HepG2 (cell line): Measurements from ENCODE around the gene BPGM. TPM values are rescaled to one million over a fixed set of nuclear protein-coding genes. Genes with fewer than 3 reads are reported as not detected.

Experiments used
- ATAC-seq: fragments of 200-7000 bp; cut with Tn5 transposase; 3 replicates; pipeline ENCODE4 v1.9.1; 2020; ENCODE audit warnings: mild to moderate bottlenecking, moderate library complexity
- BruUV-seq: library from RNA; stranded (reverse); fragments of 400-500 nt; replicated peaks from 2 replicates; lab custom pipeline; 2021; lab: Mats Ljungman, UMichigan
- CTCF ChIA-PET: fragments of 300-600 bp; formaldehyde crosslinking; extraction: SDS; loops from one replicate; lab custom pipeline; 2021; ENCODE audit warnings: low total read pairs, inconsistent platforms, low intra/inter-chr PET ratio; lab: Yijun Ruan, JAX
- POLR2A ChIA-PET: fragments of 350-600 bp; sonication (Branson Sonifier 250); formaldehyde crosslinking; loops from one replicate; lab custom pipeline; 2020; ENCODE audit warnings: antibody characterized with exemption, inconsistent platforms; lab: Yijun Ruan, JAX
- DNase-seq: peaks from one replicate; pipeline ENCODE4 v3.0.0-alpha.2; 2015; ENCODE audit warnings: low spot score
- FAIRE-seq: peaks from 3 replicates; lab custom pipeline; 2011; peaks lifted over from hg19 to GRCh38; lab: Jason Lieb, UNC
- H2AFZ ChIP-seq: one replicate; pipeline ENCODE4 v1.6.1; 2011; ENCODE audit warnings: low read length, inconsistent platforms
- H3K27ac ChIP-seq: fragments of 300-600 bp; 3 replicates; pipeline ENCODE4 v1.8.0; 2011; ENCODE audit warnings: mixed run types, mild to moderate bottlenecking, mixed read lengths, low read length, inconsistent platforms; ENCODE audit not compliant: insufficient read depth; ENCODE audit errors: extremely low read length
- H3K27me3 ChIP-seq, 2 experiments: fragments of 200-600 bp in 1 of 2; 2 replicates in 1 of 2; 3 replicates in 1 of 2; pipeline versions ENCODE4 v1.6.0 to v1.8.0; 2011; ENCODE audit warnings: low read length in 2 of 2, mild to moderate bottlenecking in 2 of 2, moderate library complexity in 2 of 2, inconsistent platforms in 1 of 2; ENCODE audit not compliant: insufficient read depth in 2 of 2, control insufficient read depth in 1 of 2
- H3K36me3 ChIP-seq, 2 experiments: fragments of 200-600 bp in 1 of 2; replicated peaks in 1 of 2; 2 replicates in 1 of 2; 3 replicates in 1 of 2; pipeline versions ENCODE4 v1.5.1 to v1.8.0; 2011; ENCODE audit warnings: low read length in 2 of 2, inconsistent platforms in 1 of 2; ENCODE audit not compliant: insufficient read depth in 2 of 2, control insufficient read depth in 1 of 2
- H3K4me1 ChIP-seq: 2 replicates; pipeline ENCODE4 v1.5.1; 2012; ENCODE audit warnings: low read length, inconsistent platforms; ENCODE audit not compliant: insufficient read depth
- H3K4me2 ChIP-seq: 2 replicates; pipeline ENCODE4 v1.6.0; 2011; ENCODE audit warnings: low read depth, low read length, inconsistent platforms
- H3K4me3 ChIP-seq, 3 experiments: fragments of 200-600 bp in 1 of 3; sonication (generic), shearing (Covaris generic) in 1 of 3; replicated peaks in 1 of 3; 2 replicates each; pipeline ENCODE4 v1.5.1; 2011 to 2016; ENCODE audit warnings: low read length in 3 of 3, inconsistent platforms in 2 of 3, low read depth in 2 of 3, mild to moderate bottlenecking in 2 of 3, control low read depth in 1 of 3, mixed read lengths in 1 of 3; ENCODE audit not compliant: insufficient read depth in 1 of 3
- H3K79me2 ChIP-seq: one replicate; pipeline ENCODE4 v1.6.1; 2011; ENCODE audit warnings: low read length, inconsistent platforms; ENCODE audit not compliant: insufficient read depth
- H3K9ac ChIP-seq: 2 replicates; pipeline ENCODE4 v1.6.0; 2011; ENCODE audit warnings: mild to moderate bottlenecking, low read depth, low read length, inconsistent platforms; ENCODE audit not compliant: insufficient read depth
- H3K9me3 ChIP-seq: 2 replicates; pipeline ENCODE4 v1.5.1; 2012; ENCODE audit warnings: mild to moderate bottlenecking, low read length
- H4K20me1 ChIP-seq: 2 replicates; pipeline ENCODE4 v1.6.0; 2011; ENCODE audit warnings: inconsistent platforms, mild to moderate bottlenecking, low read length, moderate library complexity; ENCODE audit not compliant: insufficient read depth
- MAZ ChIP-seq, 2 experiments: sonication (generic) in 1 of 2; formaldehyde crosslinking in 1 of 2; IDR thresholded peaks; 2 replicates each; pipeline versions ENCODE4 v1.5.0 to v1.6.1; 2012 to 2020; ENCODE audit warnings: low read depth in 2 of 2, mild to moderate bottlenecking in 2 of 2, borderline replicate concordance in 1 of 2, improper control_type of control experiment in 1 of 2, low read length in 1 of 2, missing genetic modification reagents in 1 of 2, moderate library complexity in 1 of 2
- U2AF1 ChIP-seq: fragments of 200-400 bp; formaldehyde crosslinking; optimal IDR thresholded peaks from 2 replicates; pipeline ENCODE3; 2017; ENCODE audit warnings: mild to moderate bottlenecking, low read depth, low read length
- ZMAT3 ChIP-seq: sonication (generic); formaldehyde crosslinking; conservative IDR thresholded peaks from 2 replicates; pipeline ENCODE4 v1.7.0; 2021; ENCODE audit warnings: missing genetic modification reagents
- ZNF251 ChIP-seq: sonication (generic); formaldehyde crosslinking; IDR thresholded peaks from 2 replicates; pipeline ENCODE4 v1.9.0; 2021; ENCODE audit warnings: mild to moderate bottlenecking, missing genetic modification reagents
- ZNF552 ChIP-seq: sonication (generic); formaldehyde crosslinking; IDR thresholded peaks from 2 replicates; pipeline ENCODE4 v1.9.0; 2022; ENCODE audit warnings: missing genetic modification reagents, mild to moderate bottlenecking, borderline replicate concordance
- ZNF724P ChIP-seq: sonication (generic); formaldehyde crosslinking; IDR thresholded peaks from 2 replicates; pipeline ENCODE4 v1.8.0; 2022; ENCODE audit warnings: missing genetic modification reagents, borderline replicate concordance
- ZNF792 ChIP-seq: IDR thresholded peaks from 2 replicates; pipeline ENCODE4 v1.6.1; 2016
- ZSCAN5A ChIP-seq: sonication (generic); formaldehyde crosslinking; IDR thresholded peaks from 2 replicates; pipeline ENCODE4 v1.8.0; 2022; ENCODE audit warnings: mild to moderate bottlenecking, missing genetic modification reagents, borderline replicate concordance
- WGBS: methylation state at CpG from one replicate; pipeline ENCODE4 v1.1.6; 2017; ENCODE audit warnings: low lambda C conversion rate; 5-methylcytosine and 5-hydroxymethylcytosine counted together
- in situ Hi-C: cut with HindIII; loops from 2 replicates; pipeline ENCODE4 v1.10.0; 2017; ENCODE audit warnings: low pct_unique_long_range_greater_than_20kb; ENCODE audit not compliant: extremely low pct_ligation_motif_present
- intact Hi-C: fragments of 100-400 bp; cut with micrococcal nuclease; formaldehyde crosslinking; loops from one replicate; pipeline ENCODE4 v1.10.0; 2022; ENCODE audit not compliant: unreplicated experiment
- polyA plus RNA-seq, 8 experiments: library from polyadenylated mRNA; depleted of rRNA in 3 of 8; stranded (reverse) in 7 of 8; unstranded in 1 of 8; fragments of >200 nt; fragmentation: Illumina TruSeq in 4 of 8; extraction: Trizol in 4 of 8; gene quantifications; 2 replicates each; pipeline versions ENCODE4 v1.2.1 to v1.2.3, GENCODE V29; 2011 to 2016; ENCODE audit warnings: low read depth in 4 of 8, missing spikeins in 1 of 8, mixed read lengths in 1 of 8; ENCODE audit not compliant: insufficient read depth in 1 of 8
- total RNA-seq, 5 experiments: library from RNA; depleted of rRNA; stranded (reverse); fragments of >200 nt; fragmentation: Illumina TruSeq; extraction: Trizol; gene quantifications; 2 replicates each; pipeline ENCODE4 v1.2.3, GENCODE V29; 2016; ENCODE audit warnings: low read depth in 1 of 5
- TF ChIP-seq, protein P1 (sequence below): sonication (generic); formaldehyde crosslinking; IDR thresholded peaks from 2 replicates; pipeline ENCODE4 v1.8.1; 2023; ENCODE audit warnings: missing genetic modification reagents, inconsistent platforms, borderline replicate concordance
- TF ChIP-seq, protein P2 (sequence below), 2 experiments: sonication (generic) in 1 of 2; formaldehyde crosslinking in 1 of 2; IDR thresholded peaks; 2 replicates each; pipeline versions ENCODE4 v1.6.1 to v1.9.0; 2014 to 2022; ENCODE audit warnings: antibody characterized with exemption in 1 of 2, borderline replicate concordance in 1 of 2, inconsistent platforms in 1 of 2, low read depth in 1 of 2, missing genetic modification reagents in 1 of 2

Gene BPGM
- total and polyA plus RNA-seq, 2 of the 13 experiments (the other 11 are each of a cell fraction or from before 2014, with no cell fraction given): 4.0 to 7.5 TPM

DNA sequence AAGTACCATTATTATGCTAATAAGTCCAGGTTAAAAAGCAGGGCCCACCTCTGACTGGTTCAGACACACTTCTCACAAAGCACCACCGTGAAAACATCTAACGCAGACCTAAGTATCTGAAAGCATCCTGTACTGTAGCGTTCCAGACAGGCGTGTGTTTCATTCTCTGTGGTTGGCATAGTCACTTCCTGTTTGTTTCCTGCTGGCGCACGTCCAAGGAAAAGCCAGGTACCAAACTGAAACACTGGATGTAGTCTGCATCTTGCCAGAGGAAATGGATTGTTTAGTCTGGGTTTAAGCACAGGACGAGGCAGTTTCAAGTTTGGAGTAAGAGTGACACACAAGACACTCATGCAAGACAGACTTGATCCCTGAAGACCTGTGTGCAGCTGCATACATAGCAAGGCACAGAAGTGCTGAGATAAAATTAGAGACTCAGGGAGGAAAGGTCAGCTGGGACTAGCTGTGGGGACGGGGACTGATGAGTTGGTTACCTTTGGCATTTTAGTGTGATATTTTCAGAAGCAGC lies 23.3 kb downstream of the BPGM start:
- no peak overlapping the region for H2AFZ ChIP-seq
- POLR2A ChIA-PET: no interaction called here
- H4K20me1 ChIP-seq: no peaks in the 10 kb centered on the region
- H3K4me2 ChIP-seq: no peak overlapping the region
- in situ Hi-C loops: no loop called here
- CTCF ChIA-PET: no interaction called here
- 87% methylated on average over 8 of the region's 8 CpGs for WGBS
- intact Hi-C loops: no loop called here
- ATAC-seq (no peak), DNase-seq (no peak), FAIRE-seq (no peak)
- no peaks in the 10 kb centered on the region for H3K9me3 ChIP-seq
- H3K36me3 ChIP-seq: no peaks in the 10 kb centered on the region
- no peak overlapping the region for H3K9ac ChIP-seq
- no peaks in the 10 kb centered on the region for H3K4me1 ChIP-seq
- no peaks in the 10 kb centered on the region for H3K79me2 ChIP-seq
- no peak overlapping the region for H3K27ac ChIP-seq
- no peak overlapping the region for H3K4me3 ChIP-seq
- H3K27me3 ChIP-seq: no peaks in the 10 kb centered on the region
- BruUV-seq: no TSS peak
- no peak for TF ChIP-seq ZMAT3
- TF ChIP-seq ZNF251 (CRISPR knock-in tag): no peak
- no peak for TF ChIP-seq U2AF1
- no peak for TF ChIP-seq MAZ (IDR thresholded peaks at IDR 0.05; ENCODE audit: borderline replicate concordance, low read depth, low read length)
- TF ChIP-seq MAZ (CRISPR knock-in tag; IDR thresholded peaks at IDR 0.05; ENCODE audit: low read depth): no peak
- TF ChIP-seq, protein P1, sequence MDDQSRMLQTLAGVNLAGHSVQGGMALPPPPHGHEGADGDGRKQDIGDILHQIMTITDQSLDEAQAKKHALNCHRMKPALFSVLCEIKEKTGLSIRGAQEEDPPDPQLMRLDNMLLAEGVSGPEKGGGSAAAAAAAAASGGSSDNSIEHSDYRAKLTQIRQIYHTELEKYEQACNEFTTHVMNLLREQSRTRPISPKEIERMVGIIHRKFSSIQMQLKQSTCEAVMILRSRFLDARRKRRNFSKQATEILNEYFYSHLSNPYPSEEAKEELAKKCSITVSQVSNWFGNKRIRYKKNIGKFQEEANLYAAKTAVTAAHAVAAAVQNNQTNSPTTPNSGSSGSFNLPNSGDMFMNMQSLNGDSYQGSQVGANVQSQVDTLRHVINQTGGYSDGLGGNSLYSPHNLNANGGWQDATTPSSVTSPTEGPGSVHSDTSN (CRISPR knock-in tag): no peak
- no peak for TF ChIP-seq ZNF792 (CRISPR knock-in tag)
- TF ChIP-seq ZNF552 (CRISPR knock-in tag): no peak
- TF ChIP-seq, protein P2, sequence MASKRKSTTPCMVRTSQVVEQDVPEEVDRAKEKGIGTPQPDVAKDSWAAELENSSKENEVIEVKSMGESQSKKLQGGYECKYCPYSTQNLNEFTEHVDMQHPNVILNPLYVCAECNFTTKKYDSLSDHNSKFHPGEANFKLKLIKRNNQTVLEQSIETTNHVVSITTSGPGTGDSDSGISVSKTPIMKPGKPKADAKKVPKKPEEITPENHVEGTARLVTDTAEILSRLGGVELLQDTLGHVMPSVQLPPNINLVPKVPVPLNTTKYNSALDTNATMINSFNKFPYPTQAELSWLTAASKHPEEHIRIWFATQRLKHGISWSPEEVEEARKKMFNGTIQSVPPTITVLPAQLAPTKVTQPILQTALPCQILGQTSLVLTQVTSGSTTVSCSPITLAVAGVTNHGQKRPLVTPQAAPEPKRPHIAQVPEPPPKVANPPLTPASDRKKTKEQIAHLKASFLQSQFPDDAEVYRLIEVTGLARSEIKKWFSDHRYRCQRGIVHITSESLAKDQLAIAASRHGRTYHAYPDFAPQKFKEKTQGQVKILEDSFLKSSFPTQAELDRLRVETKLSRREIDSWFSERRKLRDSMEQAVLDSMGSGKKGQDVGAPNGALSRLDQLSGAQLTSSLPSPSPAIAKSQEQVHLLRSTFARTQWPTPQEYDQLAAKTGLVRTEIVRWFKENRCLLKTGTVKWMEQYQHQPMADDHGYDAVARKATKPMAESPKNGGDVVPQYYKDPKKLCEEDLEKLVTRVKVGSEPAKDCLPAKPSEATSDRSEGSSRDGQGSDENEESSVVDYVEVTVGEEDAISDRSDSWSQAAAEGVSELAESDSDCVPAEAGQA (IDR thresholded peaks at IDR 0.05; ENCODE audit: low read depth): no peak
- TF ChIP-seq, protein P2 (CRISPR knock-in tag; IDR thresholded peaks at IDR 0.05; ENCODE audit: borderline replicate concordance): no peak
- no peak for TF ChIP-seq ZSCAN5A (CRISPR knock-in tag)
- no peak for TF ChIP-seq ZNF724P (CRISPR knock-in tag)
